B cell (primary cell): Measurements from ENCODE around the gene MLLT10. TPM values are rescaled to one million over a fixed set of nuclear protein-coding genes. Genes with fewer than 3 reads are reported as not detected.

Source experiments
- ATAC-seq: fragments of 200-7000 bp; cut with Tn5 transposase; one replicate; pipeline ENCODE4 v1.10.0; 2021; ENCODE audit warnings: low read depth, mild to moderate bottlenecking, moderate number of reproducible peaks, moderate library complexity
- CTCF ChIA-PET: fragments of 350-600 bp; sonication (Branson Sonifier 250); formaldehyde crosslinking; loops from one replicate; lab custom pipeline; 2021; ENCODE audit warnings: antibody characterized with exemption, inconsistent platforms; lab: Charles Lee
- POLR2A ChIA-PET: fragments of 350-600 bp; sonication (Branson Sonifier 250); formaldehyde crosslinking; loops from one replicate; lab custom pipeline; 2021; ENCODE audit warnings: antibody characterized with exemption; lab: Charles Lee
- DNase-seq: peaks from one replicate; pipeline ENCODE4 v3.0.0; 2013
- H2AFZ ChIP-seq: 2 replicates; pipeline ENCODE4 v1.6.1; 2012; ENCODE audit warnings: mild to moderate bottlenecking, low read depth, low read length; ENCODE audit not compliant: insufficient read depth, poor library complexity, severe bottlenecking
- H3K27ac ChIP-seq, 2 donors: 1 replicate in 1 of 2; 2 replicates in 1 of 2; pipeline ENCODE4 v1.5.1; 2012 to 2013; ENCODE audit warnings: low read length in 2 of 2, mild to moderate bottlenecking in 2 of 2, moderate library complexity in 1 of 2
- H3K27me3 ChIP-seq, 4 experiments: fragments of 200-600 bp in 1 of 4; sonication (generic) in 1 of 4; replicated peaks in 1 of 4; 1 replicate in 2 of 4; 2 replicates in 2 of 4; pipeline versions ENCODE4 v1.6.1 to v1.7.0; 2013 to 2016; ENCODE audit warnings: low read length in 3 of 4, mild to moderate bottlenecking in 2 of 4, mixed read lengths in 1 of 4, moderate library complexity in 1 of 4; ENCODE audit not compliant: insufficient read depth in 4 of 4, control insufficient read depth in 3 of 4; ENCODE audit errors: control extremely low read depth in 1 of 4
- H3K36me3 ChIP-seq, 2 experiments: replicated peaks in 1 of 2; 1 replicate in 1 of 2; 2 replicates in 1 of 2; pipeline versions ENCODE4 v1.6.1 to v1.7.1; 2013; ENCODE audit warnings: low read length in 1 of 2; ENCODE audit not compliant: insufficient read depth in 2 of 2, control insufficient read depth in 1 of 2; ENCODE audit errors: control extremely low read depth in 1 of 2, extremely low read depth in 1 of 2
- H3K4me1 ChIP-seq, 2 donors: fragments of 200-600 bp in 1 of 2; sonication (generic) in 1 of 2; 1 replicate in 1 of 2; 2 replicates in 1 of 2; pipeline versions ENCODE4 v1.5.1 to v1.6.1; 2013 to 2017; ENCODE audit warnings: low read length in 2 of 2; ENCODE audit not compliant: control insufficient read depth in 2 of 2, insufficient read depth in 2 of 2
- H3K4me2 ChIP-seq: replicated peaks from 2 replicates; pipeline ENCODE3; 2012; ENCODE audit warnings: mild to moderate bottlenecking, low read depth, low read length; ENCODE audit not compliant: poor library complexity, severe bottlenecking
- H3K4me3 ChIP-seq, 5 experiments: fragments of 200-600 bp in 1 of 5; sonication (generic) in 1 of 5; 1 replicate in 3 of 5; 2 replicates in 2 of 5; pipeline versions ENCODE4 v1.5.1 to v1.7.0; 2011 to 2016; ENCODE audit warnings: low read length in 4 of 5, mild to moderate bottlenecking in 4 of 5, low read depth in 2 of 5, control low read depth in 1 of 5, moderate library complexity in 1 of 5; ENCODE audit not compliant: insufficient read depth in 1 of 5; ENCODE audit errors: control extremely low read depth in 1 of 5, extremely low read depth in 1 of 5
- H3K79me2 ChIP-seq: fragments of 200-600 bp; sonication (generic); one replicate; pipeline ENCODE4 v1.6.0; 2016; ENCODE audit warnings: low read length; ENCODE audit not compliant: control insufficient read depth, insufficient read depth
- H3K9ac ChIP-seq: fragments of 200-600 bp; sonication (generic); 2 replicates; pipeline ENCODE4 v1.6.1; 2017; ENCODE audit warnings: mild to moderate bottlenecking, low read length, moderate library complexity
- H3K9me3 ChIP-seq, 3 donors: one replicate each; pipeline versions ENCODE4 v1.6.1 to v1.7.1; 2013; ENCODE audit warnings: low read length in 2 of 3; ENCODE audit not compliant: control insufficient read depth in 2 of 3, insufficient read depth in 1 of 3; ENCODE audit errors: control extremely low read depth in 1 of 3
- H4K20me1 ChIP-seq: 2 replicates; pipeline ENCODE4 v1.6.0; 2012; ENCODE audit warnings: mild to moderate bottlenecking, low read length; ENCODE audit not compliant: insufficient read depth, control insufficient read depth, poor library complexity, severe bottlenecking
- H3K27ac Mint-ChIP-seq: one replicate; pipeline ENCODE4 v1.8.0; 2021; ENCODE audit warnings: mixed read lengths
- H3K27me3 Mint-ChIP-seq: one replicate; pipeline ENCODE4 v1.8.0; 2021; ENCODE audit warnings: mixed read lengths
- H3K4me1 Mint-ChIP-seq: one replicate; pipeline ENCODE4 v1.8.0; 2021; ENCODE audit warnings: mixed read lengths
- H3K4me3 Mint-ChIP-seq: one replicate; pipeline ENCODE4 v1.8.0; 2021; ENCODE audit warnings: mixed read lengths
- H3K9me3 Mint-ChIP-seq: one replicate; pipeline ENCODE4 v1.8.0; 2022; ENCODE audit warnings: mixed read lengths; ENCODE audit not compliant: insufficient read depth
- CTCF ChIP-seq: fragments of 200-600 bp; IDR thresholded peaks from one replicate; pipeline ENCODE4 v1.8.0; 2022; ENCODE audit warnings: antibody characterized with exemption, mild to moderate bottlenecking
- EZH2 ChIP-seq: IDR thresholded peaks from 2 replicates; pipeline ENCODE4 v1.6.1; 2012; ENCODE audit warnings: borderline replicate concordance, low read depth, mild to moderate bottlenecking, moderate library complexity, low read length; ENCODE audit not compliant: insufficient read depth, poor library complexity, severe bottlenecking
- WGBS: methylation state at CpG from one replicate; pipeline ENCODE4 v1.1.5; 2013; ENCODE audit warnings: missing lambda C conversion rate; ENCODE audit not compliant: insufficient coverage; 5-methylcytosine and 5-hydroxymethylcytosine counted together
- intact Hi-C: fragments of 100-400 bp; cut with micrococcal nuclease; formaldehyde crosslinking; loops from one replicate; pipeline ENCODE4 v1.10.0; 2022
- polyA plus RNA-seq: library from polyadenylated mRNA; depleted of rRNA; stranded (reverse); fragments of >200 nt; gene quantifications from 2 replicates; pipeline ENCODE4 v1.2.3, GENCODE V29; 2012
- small RNA-seq: library from RNA; depleted of rRNA; stranded (forward); fragments of <200 nt; gene quantifications from one replicate; pipeline ENCODE3, GENCODE V24; 2012; ENCODE audit warnings: low replicate concordance, low read depth; ENCODE audit not compliant: insufficient read length
- total RNA-seq, 2 donors: library from RNA; stranded (reverse); fragments of 120-200 nt in 1 of 2; gene quantifications; 1 replicate in 1 of 2; 2 replicates in 1 of 2; pipeline versions ENCODE4 v1.2.3 to v1.2.4, GENCODE V29; 2013 to 2022

Gene MLLT10
- total and polyA plus RNA-seq, 2 donors (not counting 1 experiment from before 2014, with no cell fraction given): 21.7 to 70.5 TPM

GRCh38 chr10:21776883-21777282 lies 242.9 kb downstream of the MLLT10 start:
- H3K27ac ChIP-seq: no peak overlapping the region
- TF ChIP-seq EZH2: no peak
- TF ChIP-seq CTCF: no peak
- ChIA-PET CTCF (no interaction called here), POLR2A (no interaction called here)
- peaks cover 0 to 9% (median 0%) of the 10 kb centered on the region in 3 donors for H3K9me3 ChIP-seq
- H4K20me1 ChIP-seq: no peaks in the 10 kb centered on the region
- no peak overlapping the region for H3K4me2 ChIP-seq
- H2AFZ ChIP-seq: no peak overlapping the region
- no peaks in the 10 kb centered on the region for H3K27me3 ChIP-seq
- no peaks in the 10 kb centered on the region for H3K4me1 ChIP-seq
- no peak for ATAC-seq
- H3K9ac ChIP-seq: no peak overlapping the region
- DNase-seq: no peak
- H3K4me1 Mint-ChIP-seq: no peaks in the 10 kb centered on the region
- H3K27ac Mint-ChIP-seq: no peak overlapping the region
- H3K79me2 ChIP-seq: no peaks in the 10 kb centered on the region
- no peak overlapping the region for H3K4me3 Mint-ChIP-seq
- H3K27me3 Mint-ChIP-seq: no peaks in the 10 kb centered on the region
- intact Hi-C loops: no loop called here
- H3K36me3 ChIP-seq: no peaks in the 10 kb centered on the region
- H3K9me3 Mint-ChIP-seq: peaks cover 3% of the 10 kb centered on the region
- WGBS: no CpG with 5 or more reads among the region's 1 CpG
- no peak overlapping the region for H3K4me3 ChIP-seq

- ChIA-PET CTCF (no interaction called here), POLR2A (no interaction called here)
- intact Hi-C loops: no loop called here
- H3K9ac ChIP-seq: no peak overlapping the region
- peaks cover 0 to 15% (median 2%) of the 10 kb centered on the region in 3 donors for H3K9me3 ChIP-seq
- no peak overlapping the region for H3K4me3 ChIP-seq
- no peak overlapping the region for H3K4me2 ChIP-seq
- TF ChIP-seq CTCF: no peak
- H2AFZ ChIP-seq: no peak overlapping the region
- no peaks in the 10 kb centered on the region for H3K79me2 ChIP-seq
- no peaks in the 10 kb centered on the region for H4K20me1 ChIP-seq
- H3K36me3 ChIP-seq: no peaks in the 10 kb centered on the region
- Mint-ChIP-seq H3K4me3 (no peak overlapping the region), H3K27ac (no peak overlapping the region), H3K9me3 (peaks cover 6% of the 10 kb centered on the region), H3K27me3 (no peaks in the 10 kb centered on the region), H3K4me1 (no peaks in the 10 kb centered on the region)
- WGBS: 100% methylated on average over 1 of the region's 2 CpGs
- ATAC-seq (no peak), DNase-seq (no peak)
- no peaks in the 10 kb centered on the region for H3K27me3 ChIP-seq
- no peak overlapping the region for H3K27ac ChIP-seq
- H3K4me1 ChIP-seq: no peaks in the 10 kb centered on the region
Measured at GRCh38 chr10:21791276-21791675, 257.2 kb downstream of the MLLT10 start.

Small RNA genes lying within 50 kb of the gene (small RNA-seq; reads per million reads assigned to genes)
- gene MIR1915: not detected
- not detected for gene RN7SKP219
- gene RNU6-1141P: 1.5 reads per million
- gene RNU6-306P: not detected

Other genes with a start within 250 kb of the MLLT10 start
- gene SKIDA1, start 8.6 kb upstream of the MLLT10 start, total RNA-seq: 0.10 TPM in 1 of 2 replicates, not detected in the other
- gene SKIDA1, start 8.6 kb upstream of the MLLT10 start, polyA plus RNA-seq: 0.06 TPM in 1 of 2 replicates, not detected in the other